Activated T-helper 1 cell treated with anti-CD3 and anti-CD28 coated beads, Interleukin-12 subunit alpha, Interleukin-12 subunit beta, Interleukin-2, Interleukin-4 antibody, amounts not matched to agents 30 ng/mL and 10 ng/mL and 1 ng/mL, durations not matched to agents 14 hours and 24 hours and 36 hours (primary cell): ENCODE measurements around the gene TSPAN33. TPM values are rescaled to one million over a fixed set of nuclear protein-coding genes. Genes with fewer than 3 reads are reported as not detected.
"Not testable (repeated sequence)": the region's sequence is repeated elsewhere in the genome, so short reads cannot be mapped to it uniquely, and the experiment has no call there.

Source experiments
- DNase-seq: peaks from one replicate; pipeline ENCODE4 v3.0.0; 2021; ENCODE audit warnings: low spot score
- H3K27ac Mint-ChIP-seq: one replicate; pipeline ENCODE4 v1.8.0; 2021; ENCODE audit warnings: mild to moderate bottlenecking, mixed read lengths
- H3K27me3 Mint-ChIP-seq: one replicate; pipeline ENCODE4 v1.8.0; 2022; ENCODE audit warnings: mild to moderate bottlenecking, moderate library complexity, mixed read lengths; ENCODE audit not compliant: insufficient read depth
- H3K36me3 Mint-ChIP-seq: one replicate; pipeline ENCODE4 v1.8.0; 2021; ENCODE audit warnings: low read depth, mixed read lengths
- H3K4me1 Mint-ChIP-seq: one replicate; pipeline ENCODE4 v1.8.0; 2021; ENCODE audit warnings: low read depth, mixed read lengths
- H3K4me3 Mint-ChIP-seq: one replicate; pipeline ENCODE4 v1.8.0; 2021; ENCODE audit warnings: mild to moderate bottlenecking, moderate library complexity, mixed read lengths
- H3K9me3 Mint-ChIP-seq: one replicate; pipeline ENCODE4 v1.8.0; 2021; ENCODE audit warnings: mixed read lengths
- intact Hi-C: fragments of 100-400 bp; cut with micrococcal nuclease; formaldehyde crosslinking; loops from one replicate; pipeline ENCODE4 v1.15.1; 2024
- total RNA-seq: library from RNA; stranded (reverse); gene quantifications from 2 replicates; pipeline ENCODE4 v1.2.3, GENCODE V29; 2022

The TSPAN33 gene
- total RNA-seq, 1 donor from 2014 or later: 9.5 TPM

- not testable (repeated sequence) for DNase-seq
- Mint-ChIP-seq H3K27me3 (peaks cover 15% of the 10 kb centered on the region), H3K4me3 (peak overlapping the region; percentile 15), H3K9me3 (peaks cover 21% of the 10 kb centered on the region), H3K36me3 (peaks cover 11% of the 10 kb centered on the region), H3K4me1 (peaks cover 39% of the 10 kb centered on the region), H3K27ac (peak overlapping the region; percentile 85)
- intact Hi-C loops: loop anchor here (1.0 to 5.0 kb wide), 5 partner anchors 43 to 664 kb away; partner anchors contain the start of genes HILPDA and TNPO3
These were observed 22.9 kb upstream of the TSPAN33 start for GRCh38 chr7:129121501-129122077.

- H3K36me3 Mint-ChIP-seq: peaks cover 11% of the 10 kb centered on the region
- peaks cover 15% of the 10 kb centered on the region for H3K27me3 Mint-ChIP-seq
- H3K9me3 Mint-ChIP-seq: peaks cover 21% of the 10 kb centered on the region
- intact Hi-C loops: loop anchor here (1.0 to 5.0 kb wide), 5 partner anchors 43 to 665 kb away; partner anchors contain the start of genes HILPDA and TNPO3
- DNase-seq: no peak
- H3K27ac Mint-ChIP-seq: peak overlapping the region; percentile 85
- H3K4me3 Mint-ChIP-seq: peak overlapping the region; percentile 21
- peaks cover 39% of the 10 kb centered on the region for H3K4me1 Mint-ChIP-seq
These were observed 22.3 kb upstream of the TSPAN33 start for GRCh38 chr7:129122078-129122750.

- peak overlapping the region; percentile 85 for H3K27ac Mint-ChIP-seq
- H3K27me3 Mint-ChIP-seq: peaks cover 15% of the 10 kb centered on the region
- intact Hi-C loops: loop anchor here (1.0 to 5.0 kb wide), 7 partner anchors 21 to 666 kb away; partner anchors contain the start of genes HILPDA, TNPO3 and TSPAN33
- H3K36me3 Mint-ChIP-seq: peaks cover 11% of the 10 kb centered on the region
- peak; percentile 14 for DNase-seq
- H3K4me1 Mint-ChIP-seq: peaks cover 39% of the 10 kb centered on the region
- H3K9me3 Mint-ChIP-seq: peaks cover 21% of the 10 kb centered on the region
- H3K4me3 Mint-ChIP-seq: peak overlapping the region; percentile 22
These were observed 21.6 kb upstream of the TSPAN33 start for GRCh38 chr7:129122751-129123509.

GRCh38 chr7:129123510-129123857 lies 21.0 kb upstream of the TSPAN33 start:
- Mint-ChIP-seq H3K4me3 (no peak overlapping the region), H3K9me3 (peaks cover 21% of the 10 kb centered on the region), H3K27ac (no peak overlapping the region), H3K4me1 (peaks cover 39% of the 10 kb centered on the region), H3K27me3 (peaks cover 13% of the 10 kb centered on the region), H3K36me3 (peaks cover 11% of the 10 kb centered on the region)
- intact Hi-C loops: loop anchor here (1.0 to 5.0 kb wide), 5 partner anchors 21 to 666 kb away; partner anchors contain the start of genes HILPDA and TSPAN33
- no peak for DNase-seq

- H3K9me3 Mint-ChIP-seq: peaks cover 7% of the 10 kb centered on the region
These were observed 18.2 kb upstream of the TSPAN33 start for GRCh38 chr7:129126314-129126713.

GRCh38 chr7:129127154-129127553 lies 17.4 kb upstream of the TSPAN33 start:
- H3K4me3 Mint-ChIP-seq: no peak overlapping the region
- no peaks in the 10 kb centered on the region for H3K9me3 Mint-ChIP-seq
- H3K36me3 Mint-ChIP-seq: no peaks in the 10 kb centered on the region
- H3K27ac Mint-ChIP-seq: no peak overlapping the region
- peaks cover 25% of the 10 kb centered on the region for H3K4me1 Mint-ChIP-seq
- intact Hi-C loops: no loop called here
- no peak for DNase-seq
- peaks cover 7% of the 10 kb centered on the region for H3K27me3 Mint-ChIP-seq

More at GRCh38 chr7:129126314-129126713, 18.2 kb upstream of the TSPAN33 start:
- Mint-ChIP-seq H3K27me3 (peaks cover 7% of the 10 kb centered on the region), H3K36me3 (peaks cover 2% of the 10 kb centered on the region), H3K27ac (no peak overlapping the region), H3K4me1 (peaks cover 33% of the 10 kb centered on the region), H3K4me3 (no peak overlapping the region)
- intact Hi-C loops: no loop called here
- no peak for DNase-seq

- Mint-ChIP-seq H3K4me3 (no peak overlapping the region), H3K9me3 (no peaks in the 10 kb centered on the region), H3K4me1 (peaks cover 20% of the 10 kb centered on the region), H3K36me3 (no peaks in the 10 kb centered on the region), H3K27ac (no peak overlapping the region), H3K27me3 (peaks cover 11% of the 10 kb centered on the region)
- DNase-seq: no peak
- intact Hi-C loops: no loop called here
These were observed 16.9 kb upstream of the TSPAN33 start for GRCh38 chr7:129127601-129128000.

- Mint-ChIP-seq H3K27ac (no peak overlapping the region), H3K36me3 (no peaks in the 10 kb centered on the region), H3K4me1 (peaks cover 22% of the 10 kb centered on the region), H3K27me3 (peaks cover 4% of the 10 kb centered on the region), H3K9me3 (no peaks in the 10 kb centered on the region), H3K4me3 (no peak overlapping the region)
- intact Hi-C loops: no loop called here
- DNase-seq: no peak
These were observed 10.0 kb upstream of the TSPAN33 start for GRCh38 chr7:129134356-129134987.

- H3K4me3 Mint-ChIP-seq: no peak overlapping the region
These were observed 7.4 kb upstream of the TSPAN33 start for GRCh38 chr7:129136887-129137642.

GRCh38 chr7:129143724-129144094 lies 798 bp upstream of the TSPAN33 start:
- Mint-ChIP-seq H3K36me3 (no peaks in the 10 kb centered on the region), H3K27ac (no peak overlapping the region), H3K4me1 (peaks cover 16% of the 10 kb centered on the region), H3K9me3 (no peaks in the 10 kb centered on the region), H3K4me3 (peak overlapping the region; percentile 89), H3K27me3 (peaks cover 25% of the 10 kb centered on the region)
- no peak for DNase-seq
- intact Hi-C loops: loop anchor here (1.0 kb wide), 3 partner anchors 20 to 88 kb away; partner anchors contain the start of gene TNPO3

More at GRCh38 chr7:129136887-129137642, 7.4 kb upstream of the TSPAN33 start:
- no peaks in the 10 kb centered on the region for H3K36me3 Mint-ChIP-seq
- H3K27ac Mint-ChIP-seq: no peak overlapping the region
- intact Hi-C loops: no loop called here
- no peaks in the 10 kb centered on the region for H3K9me3 Mint-ChIP-seq
- H3K27me3 Mint-ChIP-seq: peaks cover 4% of the 10 kb centered on the region
- DNase-seq: no peak
- H3K4me1 Mint-ChIP-seq: peaks cover 22% of the 10 kb centered on the region

- intact Hi-C loops: loop anchor here (1.0 kb wide), 3 partner anchors 22 to 90 kb away; partner anchors contain the start of gene TNPO3
- Mint-ChIP-seq H3K27me3 (peaks cover 25% of the 10 kb centered on the region), H3K4me1 (peaks cover 16% of the 10 kb centered on the region), H3K9me3 (no peaks in the 10 kb centered on the region), H3K27ac (no peak overlapping the region), H3K36me3 (no peaks in the 10 kb centered on the region), H3K4me3 (peak overlapping the region; percentile 82)
- no peak for DNase-seq
These were observed 544 bp downstream of the TSPAN33 start for GRCh38 chr7:129144834-129145668.
